Fibroblast of lung (primary cell): ENCODE results near the gene GPM6B. TPM values are rescaled to one million over a fixed set of nuclear protein-coding genes. Genes with fewer than 3 reads are reported as not detected.

ENCODE experiments used
- DNase-seq, 2 donors: peaks; one replicate each; pipeline versions ENCODE4 v3.0.0 to v3.0.0-alpha.2; 2010; ENCODE audit warnings: low read depth in 2 of 2
- H2AFZ ChIP-seq: 2 replicates; pipeline ENCODE4 v1.5.1; 2012; ENCODE audit warnings: low read length, control low read depth, inconsistent platforms
- H3K27ac ChIP-seq: 2 replicates; pipeline ENCODE4 v1.5.1; 2011; ENCODE audit warnings: low read length, control low read depth; ENCODE audit not compliant: insufficient read depth
- H3K27me3 ChIP-seq: 2 replicates; pipeline ENCODE4 v1.5.1; 2011; ENCODE audit warnings: mild to moderate bottlenecking, low read length; ENCODE audit not compliant: control insufficient read depth, insufficient read depth
- H3K36me3 ChIP-seq: 2 replicates; pipeline ENCODE4 v1.5.1; 2011; ENCODE audit warnings: low read length; ENCODE audit not compliant: control insufficient read depth, insufficient read depth
- H3K4me1 ChIP-seq: 2 replicates; pipeline ENCODE4 v1.5.1; 2011; ENCODE audit warnings: low read length; ENCODE audit not compliant: control insufficient read depth, insufficient read depth; ENCODE audit errors: extremely low read depth
- H3K4me2 ChIP-seq: 2 replicates; pipeline ENCODE4 v1.5.1; 2011; ENCODE audit warnings: low read length, control low read depth; ENCODE audit not compliant: insufficient read depth; ENCODE audit errors: extremely low read depth
- H3K4me3 ChIP-seq, 4 experiments: fragments of 200-600 bp in 1 of 4; sonication (generic) in 1 of 4; replicated peaks in 1 of 4; 2 replicates each; pipeline ENCODE4 v1.5.1; 2011 to 2016; ENCODE audit warnings: low read length in 4 of 4, low read depth in 3 of 4, mild to moderate bottlenecking in 3 of 4, control low read depth in 2 of 4, inconsistent platforms in 1 of 4, mixed read lengths in 1 of 4; ENCODE audit not compliant: insufficient read depth in 1 of 4; ENCODE audit errors: control extremely low read depth in 1 of 4
- H3K79me2 ChIP-seq: 2 replicates; pipeline ENCODE4 v1.5.1; 2012; ENCODE audit warnings: mild to moderate bottlenecking, low read length, inconsistent platforms; ENCODE audit not compliant: control insufficient read depth, insufficient read depth
- H3K9ac ChIP-seq: 2 replicates; pipeline ENCODE4 v1.5.1; 2011; ENCODE audit warnings: mild to moderate bottlenecking, low read length, control low read depth; ENCODE audit not compliant: insufficient read depth
- H3K9me3 ChIP-seq: 2 replicates; pipeline ENCODE4 v1.5.1; 2012; ENCODE audit warnings: low read depth, low read length; ENCODE audit not compliant: control insufficient read depth, insufficient read depth
- H4K20me1 ChIP-seq: 2 replicates; pipeline ENCODE4 v1.5.1; 2011; ENCODE audit warnings: low read length; ENCODE audit not compliant: control insufficient read depth, insufficient read depth; ENCODE audit errors: extremely low read depth
- EZH2 ChIP-seq: IDR thresholded peaks from 2 replicates; pipeline ENCODE4 v1.5.1; 2012; ENCODE audit warnings: low read length, control low read depth, mild to moderate bottlenecking; ENCODE audit errors: missing control alignments
- polyA plus RNA-seq, 2 donors: library from polyadenylated mRNA; depleted of rRNA in 1 of 2; stranded (reverse) in 1 of 2; unstranded in 1 of 2; fragments of >200 nt; gene quantifications; 2 replicates each; pipeline ENCODE4 v1.2.1, GENCODE V29; 2011 to 2012; ENCODE audit warnings: missing spikeins in 1 of 2
- total RNA-seq: library from RNA; depleted of rRNA; stranded (reverse); fragments of >200 nt; gene quantifications from 2 replicates; pipeline ENCODE4 v1.2.1, GENCODE V29; 2014
- TF ChIP-seq, protein P1 (sequence below), 2 donors: IDR thresholded peaks in 1 of 2; conservative IDR thresholded peaks in 1 of 2; 1 replicate in 1 of 2; 2 replicates in 1 of 2; pipeline ENCODE4 v1.5.1; 2011 to 2012; ENCODE audit warnings: low read length in 2 of 2, control low read depth in 1 of 2, inconsistent platforms in 1 of 2, low read depth in 1 of 2, mild to moderate bottlenecking in 1 of 2

GPM6B gene
- total and polyA plus RNA-seq, 2 donors (not counting 1 experiment from before 2014, with no cell fraction given), result 0.99 to 5.2 TPM

DNA sequence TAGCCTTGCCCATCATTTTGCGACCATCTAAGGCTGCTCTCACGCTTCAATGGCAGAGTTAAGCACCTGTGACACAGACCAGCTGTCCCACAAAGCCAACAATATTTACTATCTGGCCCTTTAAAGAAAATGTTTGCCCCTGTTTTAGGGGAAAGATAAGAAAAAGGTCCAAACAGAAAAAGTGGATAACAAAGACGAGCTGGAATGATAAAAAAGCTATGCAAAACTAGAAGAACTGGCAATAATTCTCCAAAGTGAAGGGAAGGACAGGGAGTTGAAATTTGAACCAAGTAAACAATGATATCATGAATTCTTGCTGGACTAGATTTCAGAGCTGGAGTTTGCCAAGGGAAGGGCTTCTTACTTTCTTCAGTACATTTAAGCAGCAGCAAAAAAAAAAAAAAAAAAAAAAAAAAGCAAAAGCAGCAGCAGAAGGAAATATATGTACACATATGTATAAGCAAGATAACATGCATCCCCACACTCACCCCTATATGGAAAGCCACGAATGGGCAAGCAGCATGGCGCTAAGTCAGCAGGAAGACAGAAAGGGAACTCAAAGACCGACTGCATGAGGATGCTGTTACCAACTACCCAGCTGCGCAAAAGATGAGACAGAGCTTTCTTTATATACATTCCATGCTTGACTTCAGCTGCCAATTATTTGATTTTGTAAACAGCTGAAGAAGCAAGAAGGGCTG, 94.9 kb downstream of the GPM6B start:
- no peak overlapping the region for H2AFZ ChIP-seq
- no peak overlapping the region for H3K9ac ChIP-seq
- H3K79me2 ChIP-seq, result peaks cover 18% of the 10 kb centered on the region
- peak overlapping the region; percentile 68 for H3K4me2 ChIP-seq
- H3K4me3 ChIP-seq, result peak overlapping the region in 2 of 4 experiments; percentile 20 to 27
- DNase-seq, result peak; percentile 63 to 80
- H3K27me3 ChIP-seq, result no peaks in the 10 kb centered on the region
- peak overlapping the region; percentile 54 for H3K27ac ChIP-seq
- TF ChIP-seq EZH2, result no peak
- TF ChIP-seq, protein P1, sequence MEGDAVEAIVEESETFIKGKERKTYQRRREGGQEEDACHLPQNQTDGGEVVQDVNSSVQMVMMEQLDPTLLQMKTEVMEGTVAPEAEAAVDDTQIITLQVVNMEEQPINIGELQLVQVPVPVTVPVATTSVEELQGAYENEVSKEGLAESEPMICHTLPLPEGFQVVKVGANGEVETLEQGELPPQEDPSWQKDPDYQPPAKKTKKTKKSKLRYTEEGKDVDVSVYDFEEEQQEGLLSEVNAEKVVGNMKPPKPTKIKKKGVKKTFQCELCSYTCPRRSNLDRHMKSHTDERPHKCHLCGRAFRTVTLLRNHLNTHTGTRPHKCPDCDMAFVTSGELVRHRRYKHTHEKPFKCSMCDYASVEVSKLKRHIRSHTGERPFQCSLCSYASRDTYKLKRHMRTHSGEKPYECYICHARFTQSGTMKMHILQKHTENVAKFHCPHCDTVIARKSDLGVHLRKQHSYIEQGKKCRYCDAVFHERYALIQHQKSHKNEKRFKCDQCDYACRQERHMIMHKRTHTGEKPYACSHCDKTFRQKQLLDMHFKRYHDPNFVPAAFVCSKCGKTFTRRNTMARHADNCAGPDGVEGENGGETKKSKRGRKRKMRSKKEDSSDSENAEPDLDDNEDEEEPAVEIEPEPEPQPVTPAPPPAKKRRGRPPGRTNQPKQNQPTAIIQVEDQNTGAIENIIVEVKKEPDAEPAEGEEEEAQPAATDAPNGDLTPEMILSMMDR (conservative IDR thresholded peaks at IDR 0.05 in 1 of 2, IDR thresholded peaks at IDR 0.05 in 1 of 2; ENCODE audit: low read depth in 1 of 2, low read length in 2 of 2), result no peak
- no peaks in the 10 kb centered on the region for H3K9me3 ChIP-seq
- H3K36me3 ChIP-seq, result no peaks in the 10 kb centered on the region
- no peaks in the 10 kb centered on the region for H4K20me1 ChIP-seq
- H3K4me1 ChIP-seq, result peaks cover 2% of the 10 kb centered on the region

DNA sequence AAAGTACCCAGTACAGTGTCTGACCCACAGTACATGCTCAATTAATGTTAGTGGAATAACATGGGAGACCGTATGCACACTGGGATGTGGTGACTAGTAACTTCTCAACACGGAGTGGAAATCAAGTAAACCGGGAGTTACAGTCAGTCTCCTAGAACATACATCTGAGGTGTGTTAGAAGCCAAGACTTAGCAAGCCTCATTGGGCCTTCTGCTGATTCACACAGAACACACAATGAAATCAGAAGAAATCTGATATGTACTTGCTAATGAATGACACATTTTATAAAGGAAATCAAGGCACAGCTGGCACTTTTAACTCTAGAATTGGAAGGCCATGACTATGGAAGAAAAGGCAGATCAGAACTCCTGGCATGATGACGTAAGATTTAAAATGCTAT, 95.5 kb downstream of the GPM6B start:
- peak overlapping the region; percentile 54 for H3K27ac ChIP-seq
- TF ChIP-seq, protein P1 (conservative IDR thresholded peaks at IDR 0.05 in 1 of 2, IDR thresholded peaks at IDR 0.05 in 1 of 2; ENCODE audit: low read depth in 1 of 2, low read length in 2 of 2), result no peak
- TF ChIP-seq EZH2, result no peak
- H3K4me1 ChIP-seq, result peaks cover 2% of the 10 kb centered on the region
- no peak overlapping the region for H3K4me3 ChIP-seq
- H3K9me3 ChIP-seq, result no peaks in the 10 kb centered on the region
- H4K20me1 ChIP-seq, result no peaks in the 10 kb centered on the region
- H3K79me2 ChIP-seq, result peaks cover 18% of the 10 kb centered on the region
- H2AFZ ChIP-seq, result no peak overlapping the region
- no peaks in the 10 kb centered on the region for H3K27me3 ChIP-seq
- peak overlapping the region; percentile 25 for H3K4me2 ChIP-seq
- no peak overlapping the region for H3K9ac ChIP-seq
- H3K36me3 ChIP-seq, result no peaks in the 10 kb centered on the region
- peak in 1 of 2 donors; percentile 12 for DNase-seq

Other genes with a start within 250 kb of the GPM6B start
- gene EGFL6, start 247.5 kb downstream of the GPM6B start, total RNA-seq, result 0.17 and 2.1 TPM in 2 replicates
- 0.32 and 0.71 TPM in 2 replicates for gene EGFL6, start 247.5 kb downstream of the GPM6B start, polyA plus RNA-seq
- gene TCEANC, start 164.0 kb downstream of the GPM6B start, total RNA-seq, result 4.6 and 7.3 TPM in 2 replicates
- 1.6 and 2.3 TPM in 2 replicates for gene TCEANC, start 164.0 kb downstream of the GPM6B start, polyA plus RNA-seq
- 30.3 and 40.3 TPM in 2 replicates for gene RAB9A, start 128.0 kb downstream of the GPM6B start, total RNA-seq
- gene RAB9A, start 128.0 kb downstream of the GPM6B start, polyA plus RNA-seq, result 43.1 and 44.2 TPM in 2 replicates
- 13.9 and 22.0 TPM in 2 replicates for gene TRAPPC2, start 82.5 kb downstream of the GPM6B start, total RNA-seq
- 16.0 TPM in 2 replicates for gene TRAPPC2, start 82.5 kb downstream of the GPM6B start, polyA plus RNA-seq
- gene OFD1, start 82.3 kb downstream of the GPM6B start, total RNA-seq, result 11.3 and 15.5 TPM in 2 replicates
- gene OFD1, start 82.3 kb downstream of the GPM6B start, polyA plus RNA-seq, result 7.6 and 8.2 TPM in 2 replicates
- gene GEMIN8, start 212.8 kb upstream of the GPM6B start, total RNA-seq, result 11.3 and 20.1 TPM in 2 replicates
- 18.2 and 20.9 TPM in 2 replicates for gene GEMIN8, start 212.8 kb upstream of the GPM6B start, polyA plus RNA-seq